ENCODE measurements around the gene CHN1.

DNA sequence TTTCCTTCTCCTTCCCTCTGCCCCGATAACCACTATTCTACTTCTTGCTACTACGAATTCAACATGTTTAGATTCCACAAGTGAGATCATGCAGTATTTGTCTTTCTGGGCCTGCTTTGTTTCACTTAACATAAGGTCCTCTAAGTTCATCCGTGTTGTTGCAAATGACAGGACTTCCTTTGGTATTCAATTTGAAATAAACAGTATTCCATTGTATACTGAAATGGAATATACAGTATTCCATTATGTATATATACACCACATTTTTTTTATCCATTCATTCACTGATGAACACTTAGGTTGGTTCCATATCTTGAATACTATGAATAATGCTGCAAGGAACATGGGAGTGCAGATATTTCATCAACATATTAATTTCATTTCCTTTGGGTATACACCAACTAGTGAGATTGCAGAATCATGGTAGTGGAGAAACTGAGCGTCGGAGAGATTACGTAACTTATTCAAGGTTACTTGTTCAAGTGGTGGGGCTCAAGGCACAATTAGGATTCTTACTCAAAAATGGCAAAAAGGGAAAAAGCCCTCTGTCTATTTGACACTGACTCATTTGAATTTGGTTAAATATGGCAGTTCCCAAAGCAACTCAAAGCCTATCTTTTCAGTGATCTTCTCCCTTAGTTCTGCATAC lies 85.1 kb downstream of the CHN1 start:
- TF ChIP-seq CTCF (IDR thresholded peaks at IDR 0.05) (no peak), POLR2AphosphoS5 (IDR thresholded peaks at IDR 0.05) (no peak)

Data from upper lobe of left lung (tissue), 4 donors.